Endothelial cell of umbilical vein (primary cell): Measurements from ENCODE around the gene XYLT1. TPM values are rescaled to one million over a fixed set of nuclear protein-coding genes. Genes with fewer than 3 reads are reported as not detected.

Experiments
- BruUV-seq: library from RNA; stranded (reverse); fragments of 400-500 nt; replicated peaks from 2 replicates; lab custom pipeline; 2021; lab: Mats Ljungman, UMichigan
- CTCF ChIA-PET: fragments of 300-600, 350-600 bp; sonication (Branson Sonifier 250); formaldehyde crosslinking; loops from one replicate; lab custom pipeline; 2021; ENCODE audit warnings: antibody characterized with exemption, inconsistent platforms; lab: Charles Lee
- POLR2A ChIA-PET: fragments of 300-600, 350-600 bp; sonication (Branson Sonifier 250); formaldehyde crosslinking; loops from one replicate; lab custom pipeline; 2021; ENCODE audit warnings: antibody characterized with exemption, inconsistent platforms; lab: Charles Lee
- DNase-seq: peaks from one replicate; pipeline ENCODE4 v3.0.0-alpha.2; 2011; ENCODE audit warnings: low read depth, low spot score
- FAIRE-seq: peaks from 2 replicates; lab custom pipeline; 2011; peaks lifted over from hg19 to GRCh38; lab: Jason Lieb, UNC
- H2AFZ ChIP-seq: 2 replicates; pipeline ENCODE4 v1.6.0; 2012; ENCODE audit warnings: low read depth, low read length, control low read depth, inconsistent platforms
- H3K27ac ChIP-seq: 2 replicates; pipeline ENCODE4 v1.5.1; 2011; ENCODE audit warnings: low read depth, mild to moderate bottlenecking, control low read depth, low read length, moderate library complexity; ENCODE audit not compliant: insufficient read depth
- H3K27me3 ChIP-seq, 2 experiments: 2 replicates each; pipeline versions ENCODE4 v1.6.0 to v1.6.1; 2011; ENCODE audit warnings: low read length in 2 of 2, mixed read lengths in 1 of 2; ENCODE audit not compliant: control insufficient read depth in 2 of 2, insufficient read depth in 2 of 2
- H3K36me3 ChIP-seq, 2 experiments: 2 replicates in 1 of 2; 3 replicates in 1 of 2; pipeline ENCODE4 v1.5.1; 2011; ENCODE audit warnings: low read length in 2 of 2, mild to moderate bottlenecking in 1 of 2, moderate library complexity in 1 of 2; ENCODE audit not compliant: control insufficient read depth in 2 of 2, insufficient read depth in 2 of 2; ENCODE audit errors: extremely low read depth in 1 of 2
- H3K4me1 ChIP-seq: 3 replicates; pipeline ENCODE4 v1.5.1; 2011; ENCODE audit warnings: mild to moderate bottlenecking, low read length; ENCODE audit not compliant: control insufficient read depth, insufficient read depth; ENCODE audit errors: extremely low read depth
- H3K4me2 ChIP-seq: 2 replicates; pipeline ENCODE4 v1.6.1; 2011; ENCODE audit warnings: low read length, control low read depth, mixed read lengths; ENCODE audit not compliant: insufficient read depth
- H3K4me3 ChIP-seq, 3 experiments: fragments of 200-600 bp in 1 of 3; sonication (generic), shearing (Covaris generic) in 1 of 3; replicated peaks in 1 of 3; 2 replicates each; pipeline ENCODE4 v1.5.1; 2011 to 2016; ENCODE audit warnings: control low read depth in 3 of 3, low read length in 3 of 3, mild to moderate bottlenecking in 2 of 3, inconsistent platforms in 1 of 3, low read depth in 1 of 3, moderate library complexity in 1 of 3; ENCODE audit not compliant: insufficient read depth in 1 of 3
- H3K79me2 ChIP-seq: 2 replicates; pipeline ENCODE4 v1.6.0; 2012; ENCODE audit warnings: low read length, inconsistent platforms; ENCODE audit not compliant: control insufficient read depth, insufficient read depth
- H3K9ac ChIP-seq: replicated peaks from 2 replicates; pipeline ENCODE3; 2011; ENCODE audit warnings: low read length, control low read depth; ENCODE audit not compliant: insufficient read depth; ENCODE audit errors: extremely low read depth
- H3K9me1 ChIP-seq: replicated peaks from 3 replicates; pipeline ENCODE4 v1.6.0; 2011; ENCODE audit warnings: mild to moderate bottlenecking, low read length; ENCODE audit not compliant: control insufficient read depth, insufficient read depth; ENCODE audit errors: extremely low read depth
- H3K9me3 ChIP-seq: replicated peaks from 2 replicates; pipeline ENCODE4 v1.5.1; 2012; ENCODE audit warnings: low read length, inconsistent platforms; ENCODE audit not compliant: control insufficient read depth, insufficient read depth
- H4K20me1 ChIP-seq: replicated peaks from 2 replicates; pipeline ENCODE3; 2011; ENCODE audit warnings: mild to moderate bottlenecking, low read length; ENCODE audit not compliant: control insufficient read depth, insufficient read depth; ENCODE audit errors: extremely low read depth
- EZH2 ChIP-seq: IDR thresholded peaks from 2 replicates; pipeline ENCODE4 v1.6.1; 2012; ENCODE audit warnings: borderline replicate concordance, low read depth, mild to moderate bottlenecking, moderate library complexity, low read length, inconsistent platforms; ENCODE audit not compliant: severe bottlenecking
- FOS ChIP-seq: IDR thresholded peaks from 2 replicates; pipeline ENCODE4 v1.6.1; 2011; ENCODE audit warnings: mild to moderate bottlenecking, low read length, moderate library complexity, borderline replicate concordance; ENCODE audit not compliant: insufficient read depth
- GATA2 ChIP-seq: IDR thresholded peaks from 2 replicates; pipeline ENCODE4 v1.7.0; 2011; ENCODE audit warnings: low read depth, mild to moderate bottlenecking, moderate library complexity, mixed read lengths, low read length; ENCODE audit not compliant: insufficient read length, insufficient read depth
- JUN ChIP-seq: IDR thresholded peaks from 2 replicates; pipeline ENCODE4 v1.6.1; 2011; ENCODE audit warnings: borderline replicate concordance, low read depth; ENCODE audit not compliant: insufficient read length, insufficient read depth
- MAX ChIP-seq: IDR thresholded peaks from 2 replicates; pipeline ENCODE4 v1.6.1; 2011; ENCODE audit not compliant: insufficient read depth, insufficient read length
- MYC ChIP-seq: IDR thresholded peaks from one replicate; pipeline ENCODE4 v1.6.1; 2011; ENCODE audit warnings: mild to moderate bottlenecking, low read depth, low read length
- POLR2A ChIP-seq: IDR thresholded peaks from 2 replicates; pipeline ENCODE4 v1.6.1; 2012; ENCODE audit warnings: low read depth, mild to moderate bottlenecking, control low read depth, low read length
- POLR2AphosphoS5 ChIP-seq: IDR thresholded peaks from 2 replicates; pipeline ENCODE4 v1.6.1; 2012; ENCODE audit warnings: low read depth, mild to moderate bottlenecking, control low read depth, low read length, moderate library complexity; ENCODE audit not compliant: insufficient read depth
- dilution Hi-C: fragments of 300-500 bp; cut with MboI; formaldehyde crosslinking; loops from one replicate; pipeline ENCODE4 v1.15.0; 2019; ENCODE audit warnings: low sequenced_read_pairs; ENCODE audit not compliant: extremely low pct_ligation_motif_present
- intact Hi-C: fragments of 100-400 bp; cut with micrococcal nuclease; formaldehyde crosslinking; loops from one replicate; pipeline ENCODE4 v1.10.0; 2022
- polyA plus RNA-seq, 4 experiments: library from polyadenylated mRNA; depleted of rRNA in 3 of 4; stranded (reverse) in 3 of 4; unstranded in 1 of 4; fragments of >200 nt; gene quantifications; 2 replicates each; pipeline versions ENCODE4 v1.2.1 to v1.2.3, GENCODE V29; 2011 to 2012; ENCODE audit warnings: missing spikeins in 1 of 4
- total RNA-seq: library from RNA; stranded (reverse); gene quantifications from 2 replicates; pipeline ENCODE4 v1.2.3, GENCODE V29; 2021
- TF ChIP-seq, protein P1 (sequence below), 2 donors: IDR thresholded peaks; 1 replicate in 1 of 2; 2 replicates in 1 of 2; pipeline ENCODE4 v1.5.1; 2011; ENCODE audit warnings: low read length in 2 of 2, mild to moderate bottlenecking in 2 of 2, moderate library complexity in 2 of 2, control low read depth in 1 of 2, inconsistent platforms in 1 of 2, low read depth in 1 of 2; ENCODE audit not compliant: insufficient read depth in 1 of 2; ENCODE audit errors: extremely low read depth in 1 of 2

The XYLT1 gene
- total and polyA plus RNA-seq, 2 donors (not counting 3 experiments of a cell fraction or from before 2014, with no cell fraction given): 0.63 to 2.9 TPM

GRCh38 chr16:17348042-17348783, 122.5 kb downstream of the XYLT1 start:
- Histone ChIP-seq H2AFZ (no peak overlapping the region), H3K27me3 (peaks cover 0 to 3% of the 10 kb centered on the region in 2 experiments), H3K9me1 (no peaks in the 10 kb centered on the region), H3K36me3 (no peaks in the 10 kb centered on the region), H3K9ac (no peak overlapping the region), H3K4me1 (no peaks in the 10 kb centered on the region), H3K79me2 (no peaks in the 10 kb centered on the region), H3K9me3 (no peaks in the 10 kb centered on the region), H3K4me2 (no peak overlapping the region), H4K20me1 (no peaks in the 10 kb centered on the region), H3K4me3 (no peak overlapping the region), H3K27ac (no peak overlapping the region)
- CTCF ChIA-PET: no interaction called here
- no peak for TF ChIP-seq JUN
- no peak for TF ChIP-seq EZH2
- no peak for TF ChIP-seq MYC
- TF ChIP-seq MAX: no peak
- TF ChIP-seq POLR2AphosphoS5: no peak
- TF ChIP-seq FOS: no peak
- TF ChIP-seq GATA2: no peak
- TF ChIP-seq, protein P1, sequence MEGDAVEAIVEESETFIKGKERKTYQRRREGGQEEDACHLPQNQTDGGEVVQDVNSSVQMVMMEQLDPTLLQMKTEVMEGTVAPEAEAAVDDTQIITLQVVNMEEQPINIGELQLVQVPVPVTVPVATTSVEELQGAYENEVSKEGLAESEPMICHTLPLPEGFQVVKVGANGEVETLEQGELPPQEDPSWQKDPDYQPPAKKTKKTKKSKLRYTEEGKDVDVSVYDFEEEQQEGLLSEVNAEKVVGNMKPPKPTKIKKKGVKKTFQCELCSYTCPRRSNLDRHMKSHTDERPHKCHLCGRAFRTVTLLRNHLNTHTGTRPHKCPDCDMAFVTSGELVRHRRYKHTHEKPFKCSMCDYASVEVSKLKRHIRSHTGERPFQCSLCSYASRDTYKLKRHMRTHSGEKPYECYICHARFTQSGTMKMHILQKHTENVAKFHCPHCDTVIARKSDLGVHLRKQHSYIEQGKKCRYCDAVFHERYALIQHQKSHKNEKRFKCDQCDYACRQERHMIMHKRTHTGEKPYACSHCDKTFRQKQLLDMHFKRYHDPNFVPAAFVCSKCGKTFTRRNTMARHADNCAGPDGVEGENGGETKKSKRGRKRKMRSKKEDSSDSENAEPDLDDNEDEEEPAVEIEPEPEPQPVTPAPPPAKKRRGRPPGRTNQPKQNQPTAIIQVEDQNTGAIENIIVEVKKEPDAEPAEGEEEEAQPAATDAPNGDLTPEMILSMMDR (IDR thresholded peaks at IDR 0.05; ENCODE audit: extremely low read depth in 1 of 2, insufficient read depth in 1 of 2, low read depth in 1 of 2, low read length in 2 of 2): no peak
- TF ChIP-seq POLR2A: no peak
- FAIRE-seq: no peak
- POLR2A ChIA-PET: no interaction called here
- DNase-seq: no peak
- dilution Hi-C loops: no loop called here
- intact Hi-C loops: no loop called here
- no TSS peak for BruUV-seq
